ENCODE data around the gene TMEM176B.

TMEM176B gene

DNA sequence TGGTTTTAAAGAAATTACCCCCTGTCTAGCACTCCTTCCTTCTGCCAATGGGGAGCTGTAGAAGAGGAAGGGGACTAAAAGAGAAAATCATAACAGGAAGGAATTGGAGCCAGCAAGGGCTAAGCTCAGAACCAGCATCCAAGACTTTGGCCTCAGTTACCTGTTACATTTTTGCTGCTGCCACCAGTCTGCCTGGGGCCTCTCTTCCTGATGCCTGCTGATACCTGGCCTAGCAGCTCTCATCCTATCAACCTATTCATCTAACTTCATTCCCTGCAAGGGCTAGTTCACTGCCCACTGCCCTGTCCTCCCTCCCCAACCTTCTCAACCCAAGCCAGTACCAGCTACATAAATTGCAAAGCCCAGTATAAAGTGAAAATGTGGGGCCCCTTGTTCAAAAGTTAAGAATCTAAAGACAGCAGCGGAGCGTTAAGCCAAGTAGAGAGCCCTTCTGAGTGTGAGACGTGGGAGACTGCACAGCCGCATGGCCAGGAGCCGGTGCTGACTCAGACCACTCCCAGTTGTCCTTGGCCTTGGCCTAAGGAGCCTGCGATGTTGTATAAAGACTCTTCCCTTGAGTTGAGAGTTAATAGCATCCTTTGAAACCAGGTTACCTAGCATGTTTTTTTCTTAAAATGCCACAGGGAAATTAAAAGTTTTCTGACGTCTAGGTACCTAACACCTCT, 38.9 kb upstream of the TMEM176B start:
- no peaks in the 10 kb centered on the region for H3K36me3 ChIP-seq (ENCODE audit: insufficient read depth, low read length)
- no peak overlapping the region for H3K9ac ChIP-seq (ENCODE audit: low read depth, low read length, poor library complexity, severe bottlenecking)
- H3K4me1 ChIP-seq (ENCODE audit: insufficient read depth, low read length, poor library complexity, severe bottlenecking), result no peaks in the 10 kb centered on the region
- H3K4me3 ChIP-seq (ENCODE audit: low read length, poor library complexity, severe bottlenecking), result no peak overlapping the region
- H2AFZ ChIP-seq (ENCODE audit: low read length), result no peak overlapping the region
- H3F3A ChIP-seq (ENCODE audit: low read depth), result no peaks in the 10 kb centered on the region
- H3K79me2 ChIP-seq (ENCODE audit: insufficient read depth, low read length), result no peaks in the 10 kb centered on the region
- no peaks in the 10 kb centered on the region for H3K9me2 ChIP-seq (replicated peaks; ENCODE audit: low read depth, low read length)
- no peaks in the 10 kb centered on the region for H4K20me1 ChIP-seq (ENCODE audit: insufficient read depth, low read length, poor library complexity, severe bottlenecking)
- no peak for TF ChIP-seq EZH2phosphoT487 (IDR thresholded peaks at IDR 0.05; ENCODE audit: borderline replicate concordance)
- TF ChIP-seq, protein P1, sequence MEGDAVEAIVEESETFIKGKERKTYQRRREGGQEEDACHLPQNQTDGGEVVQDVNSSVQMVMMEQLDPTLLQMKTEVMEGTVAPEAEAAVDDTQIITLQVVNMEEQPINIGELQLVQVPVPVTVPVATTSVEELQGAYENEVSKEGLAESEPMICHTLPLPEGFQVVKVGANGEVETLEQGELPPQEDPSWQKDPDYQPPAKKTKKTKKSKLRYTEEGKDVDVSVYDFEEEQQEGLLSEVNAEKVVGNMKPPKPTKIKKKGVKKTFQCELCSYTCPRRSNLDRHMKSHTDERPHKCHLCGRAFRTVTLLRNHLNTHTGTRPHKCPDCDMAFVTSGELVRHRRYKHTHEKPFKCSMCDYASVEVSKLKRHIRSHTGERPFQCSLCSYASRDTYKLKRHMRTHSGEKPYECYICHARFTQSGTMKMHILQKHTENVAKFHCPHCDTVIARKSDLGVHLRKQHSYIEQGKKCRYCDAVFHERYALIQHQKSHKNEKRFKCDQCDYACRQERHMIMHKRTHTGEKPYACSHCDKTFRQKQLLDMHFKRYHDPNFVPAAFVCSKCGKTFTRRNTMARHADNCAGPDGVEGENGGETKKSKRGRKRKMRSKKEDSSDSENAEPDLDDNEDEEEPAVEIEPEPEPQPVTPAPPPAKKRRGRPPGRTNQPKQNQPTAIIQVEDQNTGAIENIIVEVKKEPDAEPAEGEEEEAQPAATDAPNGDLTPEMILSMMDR (conservative IDR thresholded peaks at IDR 0.05; ENCODE audit: low read length), result no peak
- H3K4me2 ChIP-seq (ENCODE audit: low read depth, low read length, poor library complexity, severe bottlenecking), result no peak overlapping the region
- H3K9me3 ChIP-seq (ENCODE audit: insufficient read depth, low read depth, low read length), result no peaks in the 10 kb centered on the region
- no peaks in the 10 kb centered on the region for H3K27me3 ChIP-seq (ENCODE audit: insufficient read depth, low read length, poor library complexity, severe bottlenecking)

- no peaks in the 10 kb centered on the region for H3K4me1 ChIP-seq (ENCODE audit: insufficient read depth, low read length, poor library complexity, severe bottlenecking)
- H3K79me2 ChIP-seq (ENCODE audit: insufficient read depth, low read length), result no peaks in the 10 kb centered on the region
- no peaks in the 10 kb centered on the region for H3K27me3 ChIP-seq (ENCODE audit: insufficient read depth, low read length, poor library complexity, severe bottlenecking)
- H3F3A ChIP-seq (ENCODE audit: low read depth), result no peaks in the 10 kb centered on the region
- H3K4me3 ChIP-seq (ENCODE audit: low read length, poor library complexity, severe bottlenecking), result no peak overlapping the region
- H3K9me2 ChIP-seq (replicated peaks; ENCODE audit: low read depth, low read length), result no peaks in the 10 kb centered on the region
- no peak for TF ChIP-seq EZH2phosphoT487 (IDR thresholded peaks at IDR 0.05; ENCODE audit: borderline replicate concordance)
- TF ChIP-seq, protein P1 (conservative IDR thresholded peaks at IDR 0.05; ENCODE audit: low read length), result no peak
- no peak overlapping the region for H3K9ac ChIP-seq (ENCODE audit: low read depth, low read length, poor library complexity, severe bottlenecking)
- no peak overlapping the region for H2AFZ ChIP-seq (ENCODE audit: low read length)
- H3K36me3 ChIP-seq (ENCODE audit: insufficient read depth, low read length), result no peaks in the 10 kb centered on the region
- H4K20me1 ChIP-seq (ENCODE audit: insufficient read depth, low read length, poor library complexity, severe bottlenecking), result no peaks in the 10 kb centered on the region
- no peak overlapping the region for H3K4me2 ChIP-seq (ENCODE audit: low read depth, low read length, poor library complexity, severe bottlenecking)
- no peaks in the 10 kb centered on the region for H3K9me3 ChIP-seq (ENCODE audit: insufficient read depth, low read depth, low read length)
These were observed 35.6 kb upstream of the TMEM176B start for GRCh38 chr7:150835702-150836280.

DNA sequence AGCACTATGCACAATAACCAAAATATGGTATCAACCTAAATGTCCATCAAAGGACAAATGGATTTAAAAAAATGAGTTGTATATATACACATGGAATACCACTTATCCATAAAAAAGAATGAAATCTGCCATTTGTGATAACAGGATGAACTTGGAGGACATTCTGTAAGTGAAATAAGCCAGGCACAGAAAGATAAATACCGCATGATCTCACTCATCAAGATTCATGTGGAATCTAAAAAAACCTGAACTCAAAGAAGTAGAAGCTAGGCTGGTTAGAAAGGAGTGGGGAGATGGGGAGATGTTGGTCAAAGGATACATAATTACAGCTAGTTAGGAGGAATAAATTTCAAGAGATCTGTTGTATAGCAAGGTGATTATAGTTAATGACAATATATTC, 34.9 kb upstream of the TMEM176B start:
- no peaks in the 10 kb centered on the region for H4K20me1 ChIP-seq (ENCODE audit: insufficient read depth, low read length, poor library complexity, severe bottlenecking)
- H3K36me3 ChIP-seq (ENCODE audit: insufficient read depth, low read length), result no peaks in the 10 kb centered on the region
- no peak overlapping the region for H3K4me3 ChIP-seq (ENCODE audit: low read length, poor library complexity, severe bottlenecking)
- no peak overlapping the region for H3K9ac ChIP-seq (ENCODE audit: low read depth, low read length, poor library complexity, severe bottlenecking)
- no peaks in the 10 kb centered on the region for H3K9me2 ChIP-seq (replicated peaks; ENCODE audit: low read depth, low read length)
- H3K27me3 ChIP-seq (ENCODE audit: insufficient read depth, low read length, poor library complexity, severe bottlenecking), result no peaks in the 10 kb centered on the region
- H3K4me1 ChIP-seq (ENCODE audit: insufficient read depth, low read length, poor library complexity, severe bottlenecking), result no peaks in the 10 kb centered on the region
- no peak overlapping the region for H2AFZ ChIP-seq (ENCODE audit: low read length)
- no peaks in the 10 kb centered on the region for H3K79me2 ChIP-seq (ENCODE audit: insufficient read depth, low read length)
- H3K4me2 ChIP-seq (ENCODE audit: low read depth, low read length, poor library complexity, severe bottlenecking), result no peak overlapping the region
- H3F3A ChIP-seq (ENCODE audit: low read depth), result no peaks in the 10 kb centered on the region
- H3K9me3 ChIP-seq (ENCODE audit: insufficient read depth, low read depth, low read length), result no peaks in the 10 kb centered on the region
- TF ChIP-seq, protein P1 (conservative IDR thresholded peaks at IDR 0.05; ENCODE audit: low read length), result no peak

Data from Loucy (cell line).